IPS DF 4.7 (cell line): Measurements from ENCODE around the gene TYR.
"Not testable (repeated sequence)": the region's sequence is repeated elsewhere in the genome, so short reads cannot be mapped to it uniquely, and the experiment has no call there.

ENCODE experiments used
- DNase-seq: peaks from one replicate; pipeline ENCODE4 v3.0.0-alpha.2; 2013; ENCODE audit warnings: low spot score; ENCODE audit errors: extremely low read depth

Gene TYR

DNA sequence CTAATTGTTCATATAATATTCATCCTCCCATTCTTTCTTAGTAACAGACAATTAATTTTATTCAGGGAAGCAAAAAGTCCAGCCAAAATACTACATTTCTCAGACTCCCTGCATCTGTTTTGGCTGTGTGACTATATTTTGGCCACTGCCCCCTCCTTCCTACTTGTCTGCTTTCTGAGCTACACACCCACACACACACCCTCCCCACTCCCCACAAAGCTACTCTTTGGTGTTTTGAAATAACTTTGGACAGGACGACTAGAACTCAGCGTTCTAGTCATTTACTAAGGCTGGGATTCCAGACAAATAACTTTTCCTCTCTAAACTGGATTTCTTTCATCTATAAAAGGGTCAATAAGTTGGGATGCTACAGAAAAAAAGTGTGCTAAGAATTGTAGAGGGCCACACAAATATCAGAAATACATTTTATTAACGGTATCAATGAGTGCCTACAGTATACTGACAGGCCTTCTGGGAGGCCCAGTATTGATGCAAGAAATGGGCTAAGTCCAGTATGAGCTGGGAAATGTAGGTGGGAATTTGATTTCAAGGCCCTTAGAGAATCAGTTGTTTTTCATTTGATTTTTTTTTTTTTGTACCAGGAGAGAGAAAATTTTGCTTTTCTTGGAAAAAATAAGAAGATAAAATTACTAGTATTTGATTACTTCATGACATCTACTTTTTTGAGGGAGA, 165.4 kb downstream of the TYR start:
- not testable (repeated sequence) for DNase-seq
